K562 (cell line): ENCODE measurements around the gene MED14. TPM values are rescaled to one million over a fixed set of nuclear protein-coding genes. Genes with fewer than 3 reads are reported as not detected.

Source experiments
- ATAC-seq: fragments of 200-7000 bp; cut with Tn5 transposase; 3 replicates; pipeline ENCODE4 v1.9.1; 2020; ENCODE audit warnings: moderate library complexity
- BruUV-seq: library from RNA; stranded (reverse); fragments of 400-500 nt; replicated peaks from 2 replicates; lab custom pipeline; 2021; lab: Mats Ljungman, UMichigan
- CTCF ChIA-PET: fragments of 300-600 bp; formaldehyde crosslinking; extraction: SDS; loops from one replicate; lab custom pipeline; 2021; ENCODE audit warnings: low intra/inter-chr PET ratio; lab: Yijun Ruan, JAX
- POLR2A ChIA-PET: fragments of 300-600, 350-650 bp; sonication (Branson Sonifier 250); formaldehyde crosslinking; extraction: SDS; loops from one replicate; lab custom pipeline; 2021; ENCODE audit warnings: antibody characterized with exemption, inconsistent platforms; lab: Yijun Ruan, JAX
- DNase-seq, 4 experiments: peaks; one replicate each; pipeline versions ENCODE4 v3.0.0 to v3.0.0-alpha.2; 2011 to 2018; ENCODE audit warnings: low spot score in 3 of 4, mixed read lengths in 3 of 4; ENCODE audit errors: extremely low read depth in 1 of 4
- FAIRE-seq: peaks from 2 replicates; lab custom pipeline; 2011; peaks lifted over from hg19 to GRCh38; lab: Jason Lieb, UNC
- H2AFZ ChIP-seq: 2 replicates; pipeline ENCODE4 v1.6.0; 2011; ENCODE audit warnings: low read depth, low read length, control low read depth, inconsistent platforms
- H3K27ac ChIP-seq: fragments of 200-600 bp; 3 replicates; pipeline ENCODE4 v1.8.0; 2011; ENCODE audit warnings: low read depth, mild to moderate bottlenecking, control low read depth, inconsistent platforms, low read length, moderate library complexity, mixed read lengths; ENCODE audit errors: extremely low read depth
- H3K27me3 ChIP-seq, 2 experiments: fragments of 300-600 bp in 1 of 2; 2 replicates in 1 of 2; 3 replicates in 1 of 2; pipeline versions ENCODE4 v1.6.0 to v1.8.0; 2011; ENCODE audit warnings: inconsistent platforms in 2 of 2, low read length in 2 of 2, mild to moderate bottlenecking in 1 of 2, mixed read lengths in 1 of 2, moderate library complexity in 1 of 2; ENCODE audit not compliant: control insufficient read depth in 2 of 2, insufficient read depth in 2 of 2
- H3K36me3 ChIP-seq: fragments of 300-600 bp; 3 replicates; pipeline ENCODE4 v1.8.0; 2011; ENCODE audit warnings: mild to moderate bottlenecking, low read length, inconsistent platforms; ENCODE audit not compliant: control insufficient read depth, insufficient read depth
- H3K4me1 ChIP-seq, 2 experiments: fragments of 200-600 bp in 1 of 2; replicated peaks in 1 of 2; 2 replicates in 1 of 2; 3 replicates in 1 of 2; pipeline versions ENCODE4 v1.5.1 to v1.8.0; 2011; ENCODE audit warnings: inconsistent platforms in 2 of 2, low read length in 2 of 2, mild to moderate bottlenecking in 1 of 2, mixed read lengths in 1 of 2, moderate library complexity in 1 of 2; ENCODE audit not compliant: control insufficient read depth in 2 of 2, insufficient read depth in 2 of 2
- H3K4me2 ChIP-seq: 2 replicates; pipeline ENCODE4 v1.6.1; 2011; ENCODE audit warnings: low read length, control low read depth, inconsistent platforms, mixed read lengths; ENCODE audit not compliant: insufficient read depth
- H3K4me3 ChIP-seq: fragments of 200-600 bp; sonication (generic), shearing (Covaris generic); 2 replicates; pipeline ENCODE4 v1.5.1; 2016; ENCODE audit warnings: control low read depth, inconsistent platforms
- H3K79me2 ChIP-seq: fragments of 200-600 bp; 3 replicates; pipeline ENCODE4 v1.8.0; 2011; ENCODE audit warnings: low read length, inconsistent platforms; ENCODE audit not compliant: control insufficient read depth, insufficient read depth
- H3K9ac ChIP-seq, 2 experiments: 2 replicates each; pipeline versions ENCODE4 v1.6.0 to v1.6.1; 2011; ENCODE audit warnings: low read depth in 2 of 2, low read length in 2 of 2, control low read depth in 1 of 2, inconsistent platforms in 1 of 2, mild to moderate bottlenecking in 1 of 2, mixed read lengths in 1 of 2; ENCODE audit not compliant: insufficient read depth in 1 of 2
- H3K9me1 ChIP-seq: one replicate; pipeline ENCODE4 v1.6.0; 2011; ENCODE audit warnings: inconsistent platforms, mild to moderate bottlenecking, low read length, moderate library complexity; ENCODE audit not compliant: control insufficient read depth, insufficient read depth
- H3K9me3 ChIP-seq: replicated peaks from 2 replicates; pipeline ENCODE4 v1.5.1; 2011; ENCODE audit warnings: low read depth, low read length, inconsistent platforms; ENCODE audit not compliant: control insufficient read depth, insufficient read depth
- H4K20me1 ChIP-seq: replicated peaks from 2 replicates; pipeline ENCODE4 v1.6.1; 2011; ENCODE audit warnings: low read length, inconsistent platforms, mixed read lengths; ENCODE audit not compliant: control insufficient read depth, insufficient read depth
- ATF2 ChIP-seq: sonication (generic); formaldehyde crosslinking; IDR thresholded peaks from 2 replicates; pipeline ENCODE4 v1.8.1; 2022; ENCODE audit warnings: missing genetic modification reagents
- EHMT2 ChIP-seq: fragments of 450-650 bp; IDR thresholded peaks from 2 replicates; pipeline ENCODE4 v1.6.1; 2018; ENCODE audit warnings: antibody characterized with exemption
- ETS1 ChIP-seq: conservative IDR thresholded peaks from 2 replicates; pipeline ENCODE4 v1.6.1; 2011; ENCODE audit warnings: low read depth, mild to moderate bottlenecking, low read length; ENCODE audit not compliant: control insufficient read depth
- KLF1 ChIP-seq: fragments of 450-650 bp; IDR thresholded peaks from 2 replicates; pipeline ENCODE4 v1.6.1; 2016; ENCODE audit warnings: missing genetic modification characterization, missing compliant biosample characterization
- NR1H2 ChIP-seq: sonication (generic); formaldehyde crosslinking; IDR thresholded peaks from 2 replicates; pipeline ENCODE4 v1.4.0; 2020; ENCODE audit warnings: mild to moderate bottlenecking, missing genetic modification reagents
- RB1 ChIP-seq: fragments of 450-650 bp; IDR thresholded peaks from 2 replicates; pipeline ENCODE4 v1.6.1; 2017; ENCODE audit warnings: low read depth, mild to moderate bottlenecking
- ZNF583 ChIP-seq: fragments of 250-450 bp; sonication (Bioruptor Pico); IDR thresholded peaks from 2 replicates; pipeline ENCODE4 v1.4.0; 2020
- WGBS: fragments of 100-300 bp; shearing (Covaris generic); methylation state at CpG from one replicate; pipeline ENCODE4 v1.1.6; 2016; ENCODE audit warnings: low coverage, mixed read lengths; ENCODE audit not compliant: insufficient coverage; ENCODE audit errors: missing lambda C conversion rate; 5-methylcytosine and 5-hydroxymethylcytosine counted together
- in situ Hi-C: fragments of 300-500 bp; cut with MboI; formaldehyde crosslinking; loops from 4 replicates; pipeline ENCODE4 v1.15.0; 2018; ENCODE audit warnings: inconsistent platforms, mixed read lengths
- intact Hi-C: fragments of 100-400 bp; cut with micrococcal nuclease; formaldehyde crosslinking; loops from 2 replicates; pipeline ENCODE4 v1.14.2; 2022
- polyA plus RNA-seq, 8 experiments: library from polyadenylated mRNA; depleted of rRNA in 4 of 8; stranded (reverse) in 5 of 8; unstranded in 3 of 8; fragments of >200 nt; fragmentation: Nextera tagmentation in 2 of 8; fragmentation: Illumina TruSeq in 1 of 8; extraction: Ambion mirVana in 2 of 8; extraction: Trizol in 1 of 8; gene quantifications; 2 replicates each; pipeline versions ENCODE4 v1.2.1 to v1.2.3, GENCODE V29; 2011 to 2014; ENCODE audit warnings: inconsistent platforms in 1 of 8, missing spikeins in 1 of 8
- total RNA-seq, 7 experiments: library from RNA; depleted of rRNA in 6 of 7; stranded (reverse); fragments of >200 nt in 6 of 7; fragmentation: Illumina TruSeq in 2 of 7; extraction: Trizol in 2 of 7; gene quantifications; 2 replicates each; pipeline versions ENCODE4 v1.2.1 to v1.2.3, GENCODE V29; 2011 to 2021; ENCODE audit warnings: low replicate concordance in 1 of 7
- TF ChIP-seq, protein P1 (sequence below): fragments of 250-450 bp; sonication (Bioruptor Pico); IDR thresholded peaks from 2 replicates; pipeline ENCODE4 v1.5.0; 2020; ENCODE audit warnings: mild to moderate bottlenecking, borderline replicate concordance
- TF ChIP-seq, protein P2 (sequence below): fragments of 200-800 bp; sonication (Bioruptor generic); IDR thresholded peaks from 2 replicates; pipeline ENCODE4 v1.6.1; 2017; ENCODE audit warnings: missing genetic modification characterization, missing compliant biosample characterization

Gene MED14
- total and polyA plus RNA-seq, 9 of the 15 experiments (the other 6 are each of a cell fraction or from before 2014, with no cell fraction given), result 9.2 to 35.3 (median 18.7) TPM

DNA sequence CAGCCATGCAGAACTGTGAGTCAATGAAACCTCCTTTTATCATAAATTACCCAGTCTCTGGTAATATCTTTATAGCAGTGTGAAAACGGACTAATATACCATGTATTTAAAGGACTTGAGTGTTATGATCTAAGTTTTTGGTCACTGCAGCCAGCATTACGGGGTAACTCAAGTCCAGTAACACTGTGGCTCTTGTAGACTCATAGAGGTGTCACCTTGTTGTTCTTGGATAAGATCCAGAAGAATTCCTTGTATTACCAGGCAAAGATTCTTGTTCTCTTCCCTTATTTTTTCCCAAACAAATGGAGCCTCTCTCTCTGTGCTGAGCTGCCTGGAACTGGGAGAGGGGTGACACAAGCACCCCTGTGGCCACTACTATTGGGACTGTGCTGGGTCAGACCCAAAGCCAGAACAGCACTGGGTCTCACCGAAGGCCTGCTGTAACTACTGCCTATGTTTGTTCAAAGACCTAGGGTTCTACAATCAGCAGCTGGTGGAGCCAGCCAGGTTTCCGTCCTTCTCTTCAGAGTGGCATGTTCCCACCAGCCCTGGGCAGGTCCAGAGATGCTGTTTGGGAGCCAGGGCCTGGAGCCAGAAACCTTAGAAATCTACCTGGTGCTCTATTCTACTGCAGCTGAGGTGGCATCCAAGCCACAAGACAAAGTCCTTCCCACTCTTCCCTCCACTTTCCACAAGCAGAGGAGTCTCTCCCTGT is 43.7 kb upstream of the MED14 start:
- Histone ChIP-seq H3K4me1 (no peaks in the 10 kb centered on the region), H3K4me3 (no peak overlapping the region), H3K9me1 (no peaks in the 10 kb centered on the region), H3K4me2 (no peak overlapping the region), H3K27ac (no peak overlapping the region), H3K9ac (no peak overlapping the region), H4K20me1 (no peaks in the 10 kb centered on the region), H3K9me3 (no peaks in the 10 kb centered on the region), H3K27me3 (no peaks in the 10 kb centered on the region), H3K79me2 (no peaks in the 10 kb centered on the region), H2AFZ (no peak overlapping the region; the same call in 1 of the 2 replicates), H3K36me3 (no peaks in the 10 kb centered on the region)
- no peak for FAIRE-seq
- 19% methylated on average over 4 of the region's 4 CpGs for whole genome bisulfite sequencing
- ChIA-PET CTCF (no interaction called here), POLR2A (no interaction called here)
- no peak for ATAC-seq
- no TSS peak for BruUV-seq
- intact Hi-C loops, result no loop called here
- TF ChIP-seq, protein P1, sequence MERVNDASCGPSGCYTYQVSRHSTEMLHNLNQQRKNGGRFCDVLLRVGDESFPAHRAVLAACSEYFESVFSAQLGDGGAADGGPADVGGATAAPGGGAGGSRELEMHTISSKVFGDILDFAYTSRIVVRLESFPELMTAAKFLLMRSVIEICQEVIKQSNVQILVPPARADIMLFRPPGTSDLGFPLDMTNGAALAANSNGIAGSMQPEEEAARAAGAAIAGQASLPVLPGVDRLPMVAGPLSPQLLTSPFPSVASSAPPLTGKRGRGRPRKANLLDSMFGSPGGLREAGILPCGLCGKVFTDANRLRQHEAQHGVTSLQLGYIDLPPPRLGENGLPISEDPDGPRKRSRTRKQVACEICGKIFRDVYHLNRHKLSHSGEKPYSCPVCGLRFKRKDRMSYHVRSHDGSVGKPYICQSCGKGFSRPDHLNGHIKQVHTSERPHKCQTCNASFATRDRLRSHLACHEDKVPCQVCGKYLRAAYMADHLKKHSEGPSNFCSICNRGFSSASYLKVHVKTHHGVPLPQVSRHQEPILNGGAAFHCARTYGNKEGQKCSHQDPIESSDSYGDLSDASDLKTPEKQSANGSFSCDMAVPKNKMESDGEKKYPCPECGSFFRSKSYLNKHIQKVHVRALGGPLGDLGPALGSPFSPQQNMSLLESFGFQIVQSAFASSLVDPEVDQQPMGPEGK (CRISPR knock-in tag), result no peak
- TF ChIP-seq NR1H2 (CRISPR knock-in tag), result no peak
- no peak for TF ChIP-seq ZNF583 (CRISPR knock-in tag)
- TF ChIP-seq KLF1 (tag), result no peak
- TF ChIP-seq ATF2 (CRISPR knock-in tag), result no peak
- TF ChIP-seq, protein P2, sequence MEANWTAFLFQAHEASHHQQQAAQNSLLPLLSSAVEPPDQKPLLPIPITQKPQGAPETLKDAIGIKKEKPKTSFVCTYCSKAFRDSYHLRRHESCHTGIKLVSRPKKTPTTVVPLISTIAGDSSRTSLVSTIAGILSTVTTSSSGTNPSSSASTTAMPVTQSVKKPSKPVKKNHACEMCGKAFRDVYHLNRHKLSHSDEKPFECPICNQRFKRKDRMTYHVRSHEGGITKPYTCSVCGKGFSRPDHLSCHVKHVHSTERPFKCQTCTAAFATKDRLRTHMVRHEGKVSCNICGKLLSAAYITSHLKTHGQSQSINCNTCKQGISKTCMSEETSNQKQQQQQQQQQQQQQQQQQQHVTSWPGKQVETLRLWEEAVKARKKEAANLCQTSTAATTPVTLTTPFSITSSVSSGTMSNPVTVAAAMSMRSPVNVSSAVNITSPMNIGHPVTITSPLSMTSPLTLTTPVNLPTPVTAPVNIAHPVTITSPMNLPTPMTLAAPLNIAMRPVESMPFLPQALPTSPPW (CRISPR knock-in tag), result no peak
- TF ChIP-seq EHMT2, result no peak
- TF ChIP-seq ETS1, result no peak
- no peak for TF ChIP-seq RB1
- no peak for DNase-seq
- in situ Hi-C loops, result no loop called here
